ENCODE measurements around the gene FSCN2.

GRCh38 chr17:81483085-81483861, 44.9 kb upstream of the FSCN2 start:
- no peak for TF ChIP-seq EZH2phosphoT487 (IDR thresholded peaks at IDR 0.05; ENCODE audit: unreplicated experiment)
- no peak for TF ChIP-seq EZH2 (IDR thresholded peaks at IDR 0.05; ENCODE audit: low read depth, unreplicated experiment)
- no peak for TF ChIP-seq CTCF (conservative IDR thresholded peaks at IDR 0.05; ENCODE audit: low read depth in 2 of 2)
- no peak for TF ChIP-seq CREB1 (CRISPR knock-in tag; IDR thresholded peaks at IDR 0.05; ENCODE audit: low read depth)
- no peak for TF ChIP-seq POLR2AphosphoS5 (IDR thresholded peaks at IDR 0.05; ENCODE audit: low read depth)
- no peak for TF ChIP-seq REST (IDR thresholded peaks at IDR 0.05; ENCODE audit: unreplicated experiment)
- no peak for TF ChIP-seq ETS1 (IDR thresholded peaks at IDR 0.05)
- TF ChIP-seq ZNF331 (CRISPR knock-in tag; IDR thresholded peaks at IDR 0.05; ENCODE audit: low read depth) = no peak
- no peak for TF ChIP-seq NANOG (IDR thresholded peaks at IDR 0.05; ENCODE audit: borderline replicate concordance)
- TF ChIP-seq JUNB (IDR thresholded peaks at IDR 0.05; ENCODE audit: unreplicated experiment) = no peak
- no peak for TF ChIP-seq ZNF114 (CRISPR knock-in tag; IDR thresholded peaks at IDR 0.05)
